Measurements from ENCODE around the gene SSBP2.
"Not testable (repeated sequence)": the region's sequence is repeated elsewhere in the genome, so short reads cannot be mapped to it uniquely, and the experiment has no call there.

SSBP2 gene

GRCh38 chr5:81425569-81425968 is 325.3 kb downstream of the SSBP2 start:
- DNase-seq, result peak; percentile 51

GRCh38 chr5:81424728-81425127 is 326.2 kb downstream of the SSBP2 start:
- no peak for DNase-seq

- peak; percentile 57 for DNase-seq
These were observed 328.2 kb downstream of the SSBP2 start for GRCh38 chr5:81422671-81423070.

GRCh38 chr5:81420039-81420667 is 330.7 kb downstream of the SSBP2 start:
- peak; percentile 90 for DNase-seq

GRCh38 chr5:81418606-81419005 is 332.3 kb downstream of the SSBP2 start:
- peak; percentile 24 for DNase-seq

- peak; percentile 9 for DNase-seq
These were observed 333.8 kb downstream of the SSBP2 start for GRCh38 chr5:81417052-81417451.

DNA sequence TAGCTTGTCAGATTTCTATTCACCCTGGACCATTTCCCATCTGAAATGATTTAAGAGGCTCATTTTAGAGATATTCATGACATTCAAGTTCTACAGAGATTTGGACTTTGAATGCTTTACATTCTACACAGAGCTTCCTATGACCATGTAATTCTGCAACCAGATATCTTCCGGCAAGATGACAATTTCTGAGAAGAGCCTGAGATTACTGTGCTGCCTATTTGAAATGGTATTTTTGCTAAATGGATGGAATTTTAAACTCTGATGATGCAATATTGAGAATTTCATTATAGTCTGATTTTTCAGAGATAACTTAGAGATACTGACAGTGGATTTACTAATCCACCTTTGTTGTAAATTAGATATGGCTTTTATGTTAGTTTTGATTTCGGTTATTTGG is 341.0 kb downstream of the SSBP2 start:
- DNase-seq, result peak; percentile 26

- no peak for DNase-seq
These were observed 341.5 kb downstream of the SSBP2 start for GRCh38 chr5:81409361-81409760.

GRCh38 chr5:81408496-81408895 is 342.4 kb downstream of the SSBP2 start:
- peak; percentile 18 for DNase-seq

DNA sequence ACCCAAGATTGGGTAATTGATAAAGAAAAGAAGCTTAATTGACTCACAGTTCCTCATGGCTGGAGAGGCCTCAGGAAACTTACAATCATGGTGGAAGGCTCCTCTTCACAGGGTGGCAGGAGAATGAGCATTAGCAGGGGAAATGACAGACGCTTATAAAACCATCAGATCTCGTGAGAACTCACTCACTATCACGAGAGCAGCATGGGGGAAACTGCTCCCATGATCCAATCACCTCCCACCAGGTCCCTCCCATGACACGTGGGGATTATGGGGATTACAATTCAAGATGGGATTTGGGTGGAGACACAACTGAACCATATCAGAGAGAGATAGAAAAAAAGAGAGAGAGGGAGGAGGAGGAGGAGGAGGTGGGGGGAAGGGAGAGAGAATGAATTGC is 343.1 kb downstream of the SSBP2 start:
- not testable (repeated sequence) for DNase-seq

DNA sequence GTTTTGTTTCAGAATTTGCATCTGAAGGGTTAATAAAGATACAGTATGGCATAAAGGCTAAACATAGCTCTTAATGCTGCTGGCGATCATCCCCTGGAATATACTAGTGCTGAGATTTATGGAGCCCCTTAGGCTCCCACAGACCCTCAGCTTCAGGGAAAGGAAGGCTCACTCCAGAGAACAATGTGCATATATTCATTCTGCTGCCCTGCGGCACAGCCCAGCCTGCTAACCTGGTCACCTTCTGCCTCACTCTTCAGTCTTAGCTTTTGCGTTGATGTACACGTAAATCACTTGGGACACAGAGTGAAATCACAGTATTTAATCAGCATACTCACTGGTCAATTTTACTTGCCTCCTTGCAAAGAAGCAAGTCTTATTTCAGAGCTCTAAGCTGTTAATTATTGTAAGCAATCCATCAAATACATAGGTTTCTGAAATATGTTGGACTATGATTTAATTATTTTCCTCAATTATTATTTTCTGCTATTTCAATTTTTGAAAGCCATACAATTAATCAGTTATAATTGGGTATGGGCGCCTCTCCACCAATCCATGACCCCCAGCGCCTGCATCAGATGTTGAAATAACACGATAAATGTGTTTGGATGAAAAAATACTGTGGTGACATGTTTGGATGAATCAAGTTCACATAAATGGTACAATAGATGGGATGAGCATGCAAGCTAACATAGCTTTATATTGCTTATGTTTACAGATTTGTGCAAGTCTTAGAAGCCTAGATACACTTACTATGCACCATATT is 345.6 kb downstream of the SSBP2 start:
- DNase-seq, result no peak

- DNase-seq, result no peak
These were observed 348.5 kb downstream of the SSBP2 start for GRCh38 chr5:81402192-81402930.

DNA sequence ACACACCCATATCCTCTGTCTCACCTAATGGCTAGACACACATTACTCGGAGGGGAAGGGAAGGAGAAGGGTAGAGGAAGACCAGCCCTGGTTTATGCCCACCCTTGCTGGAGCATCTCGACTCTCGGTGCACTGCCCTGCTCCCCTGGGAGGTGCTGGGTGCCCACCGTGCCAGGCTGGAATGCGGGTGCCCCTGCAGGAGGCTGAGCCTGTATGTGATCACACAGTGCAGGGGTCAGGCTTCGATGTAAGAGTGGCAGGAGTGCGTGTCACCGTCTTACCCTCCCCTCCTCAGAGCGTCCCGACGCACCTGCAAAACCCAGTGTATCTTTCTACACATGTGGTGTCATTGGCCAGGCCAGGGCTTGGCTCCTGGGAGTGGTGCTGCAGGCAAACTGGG is 349.6 kb downstream of the SSBP2 start:
- DNase-seq, result no peak

- DNase-seq, result no peak
These were observed 350.5 kb downstream of the SSBP2 start for GRCh38 chr5:81400375-81400774.

DNA sequence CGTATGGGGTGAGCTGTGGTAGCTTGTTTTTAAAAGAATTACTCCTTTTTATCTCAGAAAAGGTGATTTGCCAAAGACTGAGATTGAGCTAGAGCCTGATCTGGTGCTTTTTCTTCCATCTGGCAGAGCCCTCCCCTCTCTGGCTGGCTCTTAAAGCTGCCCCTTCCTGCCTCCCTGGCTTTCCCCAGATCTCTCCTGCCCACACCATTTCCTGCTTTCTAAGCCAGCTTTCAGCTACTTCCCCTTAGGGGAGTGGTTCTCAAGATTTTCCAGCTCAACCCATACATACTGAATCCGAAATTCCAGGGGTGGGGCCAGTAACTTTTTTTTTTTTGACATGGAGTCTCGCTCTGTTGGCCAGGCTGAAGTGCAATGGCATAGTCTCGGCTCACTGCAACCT is 352.2 kb downstream of the SSBP2 start:
- DNase-seq, result no peak

DNA sequence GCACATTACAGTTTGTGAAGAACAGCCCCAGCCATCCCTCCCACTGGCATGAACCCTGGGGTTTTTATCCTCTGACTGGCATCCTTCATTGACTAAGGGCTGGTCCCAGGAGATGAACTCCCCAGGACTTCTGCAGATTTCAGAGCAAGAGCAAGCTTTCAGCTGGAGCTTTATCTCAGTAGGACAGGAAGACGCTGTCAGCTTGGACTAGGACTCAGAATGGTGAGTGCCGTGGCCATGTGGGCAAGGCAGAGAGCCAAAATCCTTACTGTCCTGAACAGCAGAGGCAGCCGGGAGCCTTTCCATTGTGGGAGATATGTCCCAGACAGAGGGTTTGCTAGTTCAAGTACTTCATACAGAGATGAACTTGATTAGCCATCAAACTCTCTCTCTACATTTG is 353.7 kb downstream of the SSBP2 start:
- DNase-seq, result peak; percentile 43

DNA sequence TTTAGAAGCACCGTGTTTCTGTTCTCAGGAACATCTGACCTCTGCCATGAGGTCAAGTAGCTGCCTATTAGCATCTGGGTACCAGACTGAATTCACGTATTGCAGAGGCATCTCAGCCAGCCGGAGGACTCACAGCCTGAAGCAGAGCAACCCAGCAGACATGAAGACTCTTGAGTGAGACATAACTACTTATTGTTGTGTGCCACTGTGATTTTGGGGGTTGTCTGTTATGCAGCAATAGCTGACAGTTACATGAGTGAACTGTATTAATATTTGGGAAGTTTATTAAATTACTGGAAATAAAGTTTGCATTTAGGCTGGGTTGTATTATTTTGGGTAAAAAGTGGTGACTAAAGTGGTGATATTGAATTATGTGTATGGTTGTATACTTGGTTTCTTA is 355.6 kb downstream of the SSBP2 start:
- DNase-seq, result no peak

- DNase-seq, result peak; percentile 12
These were observed 356.8 kb downstream of the SSBP2 start, which contains the start of gene ACOT12 for GRCh38 chr5:81393783-81394718. Gene ACOT12, minus strand, starts transcription at chr5:81394134. Its CDS starts 20 bp downstream, at chr5:81394114.

- no peak for DNase-seq
These were observed 357.5 kb downstream of the SSBP2 start for GRCh38 chr5:81393430-81393782.

GRCh38 chr5:81389025-81389424 is 361.9 kb downstream of the SSBP2 start:
- no peak for DNase-seq

- no peak for DNase-seq
These were observed 362.7 kb downstream of the SSBP2 start for GRCh38 chr5:81388169-81388568.

- DNase-seq, result no peak
These were observed 367.0 kb downstream of the SSBP2 start for GRCh38 chr5:81383867-81384266.

Data from fibroblast of skin of abdomen (primary cell).